Activated T-helper 1 cell treated with anti-CD3 and anti-CD28 coated beads, Interleukin-2, amount 50 U/mL, for 16 hours (primary cell): Measurements from ENCODE around the gene BMERB1.

Experiments
- DNase-seq, 2 donors: peaks; one replicate each; pipeline ENCODE4 v3.0.0-alpha.2; 2020; ENCODE audit warnings: low read depth in 1 of 2, low spot score in 1 of 2

Gene BMERB1

GRCh38 chr16:15494236-15494635 lies 59.8 kb downstream of the BMERB1 start:
- DNase-seq, result no peak

- DNase-seq, result no peak
Observed at GRCh38 chr16:15495898-15496297, 61.5 kb downstream of the BMERB1 start.

- no peak for DNase-seq
Observed at GRCh38 chr16:15498427-15499175, 64.2 kb downstream of the BMERB1 start.

GRCh38 chr16:15502041-15502725 lies 67.8 kb downstream of the BMERB1 start:
- DNase-seq, result no peak

- DNase-seq, result no peak
Observed at GRCh38 chr16:15506441-15506840, 72.1 kb downstream of the BMERB1 start.

- no peak for DNase-seq
Observed at GRCh38 chr16:15507301-15507958, 73.0 kb downstream of the BMERB1 start.

- no peak for DNase-seq
Observed at GRCh38 chr16:15507959-15508627, 73.7 kb downstream of the BMERB1 start.

- no peak for DNase-seq
Observed at GRCh38 chr16:15509051-15509592, 74.7 kb downstream of the BMERB1 start.

- DNase-seq, result no peak
Observed at GRCh38 chr16:15509593-15510535, 75.5 kb downstream of the BMERB1 start.

- no peak for DNase-seq
Observed at GRCh38 chr16:15510992-15511391, 76.6 kb downstream of the BMERB1 start.

- DNase-seq, result no peak
Observed at GRCh38 chr16:15511759-15512487, 77.5 kb downstream of the BMERB1 start.

- no peak for DNase-seq
Observed at GRCh38 chr16:15513156-15513555, 78.8 kb downstream of the BMERB1 start.

GRCh38 chr16:15515992-15516391 lies 81.6 kb downstream of the BMERB1 start:
- DNase-seq, result no peak

GRCh38 chr16:15516609-15517008 lies 82.2 kb downstream of the BMERB1 start:
- DNase-seq, result no peak

GRCh38 chr16:15517743-15518377 lies 83.5 kb downstream of the BMERB1 start:
- DNase-seq, result no peak

- DNase-seq, result no peak
Observed at GRCh38 chr16:15518381-15519351, 84.3 kb downstream of the BMERB1 start.

- DNase-seq, result no peak
Observed at GRCh38 chr16:15519790-15520189, 85.4 kb downstream of the BMERB1 start.

GRCh38 chr16:15521390-15521757 lies 87.0 kb downstream of the BMERB1 start:
- DNase-seq, result no peak
